Gastrocnemius medialis (tissue), 4 donors: ENCODE measurements around the gene GSTO1. TPM values are rescaled to one million over a fixed set of nuclear protein-coding genes. Genes with fewer than 3 reads are reported as not detected.

Experiments used
- ATAC-seq, 2 donors: fragments of 150-250 bp; one replicate each; pipeline ENCODE4 v1.9.1; 2016
- DNase-seq, 2 donors: peaks; one replicate each; pipeline ENCODE4 v3.0.0-alpha.2; 2019
- H3K27ac ChIP-seq, 4 donors: fragments of 200-600 bp; sonication (generic); 1 replicate in 1 of 4; 2 replicates in 3 of 4; pipeline ENCODE4 v1.5.1; 2016 to 2018; ENCODE audit warnings: mild to moderate bottlenecking in 2 of 4, moderate library complexity in 1 of 4
- H3K27me3 ChIP-seq, 3 donors: fragments of 200-600 bp; sonication (generic) in 2 of 3; 1 replicate in 1 of 3; 2 replicates in 2 of 3; pipeline versions ENCODE4 v1.5.1 to v1.6.0; 2016 to 2019; ENCODE audit warnings: mild to moderate bottlenecking in 1 of 3, moderate library complexity in 1 of 3
- H3K36me3 ChIP-seq, 2 donors: fragments of 200-600 bp; sonication (generic) in 1 of 2; one replicate each; pipeline ENCODE4 v1.5.1; 2017 to 2018
- H3K4me1 ChIP-seq, 2 donors: fragments of 200-600 bp; sonication (generic) in 1 of 2; one replicate each; pipeline ENCODE4 v1.5.1; 2016 to 2017; ENCODE audit warnings: mild to moderate bottlenecking in 2 of 2
- H3K4me3 ChIP-seq, 4 donors: fragments of 200-600 bp; sonication (generic) in 3 of 4; 1 replicate in 1 of 4; 2 replicates in 3 of 4; pipeline ENCODE4 v1.5.1; 2016 to 2019; ENCODE audit warnings: mild to moderate bottlenecking in 2 of 4
- H3K9me3 ChIP-seq, 3 donors: fragments of 200-600 bp; sonication (generic) in 2 of 3; 1 replicate in 1 of 3; 2 replicates in 2 of 3; pipeline ENCODE4 v1.5.1; 2016 to 2019
- POLR2A ChIP-seq, 2 donors: fragments of 450-650 bp; IDR thresholded peaks; one replicate each; pipeline ENCODE4 v1.6.1; 2017; ENCODE audit warnings: antibody characterized with exemption in 2 of 2, mild to moderate bottlenecking in 2 of 2, moderate library complexity in 2 of 2
- in situ Hi-C, 4 donors: fragments of 200-750 bp; cut with MboI; loops; one replicate each; pipeline versions ENCODE4 v1.15.0 to v1.8.0; 2017; ENCODE audit warnings: low sequenced_read_pairs in 4 of 4
- intact Hi-C: fragments of 100-400 bp; cut with DNase I; formaldehyde crosslinking; loops from one replicate; pipeline ENCODE4 v1.15.1; 2023; ENCODE audit warnings: low total_unique reads
- total RNA-seq, 4 donors: library from RNA; depleted of rRNA; stranded (reverse); fragments of >200 nt; gene quantifications; one replicate each; pipeline versions ENCODE4 v1.1.0 to v1.2.3, GENCODE V29; 2016
- TF ChIP-seq, protein P1 (sequence below), 5 experiments: fragments of 450-650 bp in 3 of 5; fragments of 200-600 bp in 2 of 5; sonication (generic) in 2 of 5; IDR thresholded peaks in 4 of 5; conservative IDR thresholded peaks in 1 of 5; 1 replicate in 4 of 5; 2 replicates in 1 of 5; pipeline ENCODE4 v1.5.1; 2016 to 2019; ENCODE audit warnings: antibody characterized with exemption in 5 of 5, mild to moderate bottlenecking in 3 of 5, moderate library complexity in 3 of 5

Gene GSTO1
- total RNA-seq, 4 donors from 2014 or later: 39.6 to 284 (median 74.2) TPM

DNA sequence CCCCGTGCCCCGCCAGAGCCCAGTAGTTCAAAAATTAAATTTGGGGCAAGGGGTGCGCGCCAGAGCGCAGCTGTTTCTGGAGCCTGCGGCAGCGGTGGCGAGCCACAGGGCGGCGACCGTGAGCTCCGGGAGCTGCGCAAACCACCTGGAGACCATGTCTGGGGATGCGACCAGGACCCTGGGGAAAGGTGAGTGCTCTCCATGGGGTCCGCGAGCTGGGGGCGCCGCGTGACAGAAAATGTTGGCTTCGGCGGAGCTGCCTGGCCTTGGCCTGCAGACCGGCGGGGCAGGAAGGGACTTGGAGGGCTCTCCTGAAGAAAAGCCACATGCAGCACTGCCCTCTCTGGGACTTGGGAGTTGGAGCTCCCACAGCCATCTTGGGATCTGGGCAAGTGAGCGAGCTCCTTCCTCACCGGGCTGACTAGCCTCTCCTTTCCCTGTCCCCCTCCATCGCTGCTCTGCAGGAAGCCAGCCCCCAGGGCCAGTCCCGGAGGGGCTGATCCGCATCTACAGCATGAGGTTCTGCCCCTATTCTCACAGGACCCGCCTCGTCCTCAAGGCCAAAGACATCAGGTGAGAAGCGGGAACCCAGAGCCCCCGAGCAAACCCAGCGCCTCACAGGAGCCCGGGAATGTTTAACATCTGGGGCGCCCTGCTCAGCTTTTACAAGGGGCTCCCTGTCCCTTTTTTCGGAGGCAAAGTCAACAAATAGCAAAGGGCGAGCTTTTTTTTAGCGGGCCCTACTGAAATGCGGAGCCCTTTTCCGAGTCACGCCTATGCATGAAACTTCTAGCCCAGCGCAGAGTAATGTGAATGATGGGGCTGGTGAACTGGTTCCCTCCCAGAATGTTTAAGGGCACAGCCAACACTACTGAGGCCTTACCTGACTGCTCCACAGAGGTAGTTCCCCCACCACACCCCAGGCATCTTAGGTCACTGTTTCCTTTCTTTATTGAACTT lies 20.4 kb downstream of the GSTO1 start:
- ATAC-seq (no peak), DNase-seq (no peak)
- H3K27ac ChIP-seq: no peak overlapping the region
- no peak overlapping the region for H3K4me3 ChIP-seq
- in situ Hi-C loops (no loop called here), intact Hi-C loops (no loop called here)
- H3K27me3 ChIP-seq: peaks cover 0 to 11% (median 7%) of the 10 kb centered on the region in 3 donors
- no peak for TF ChIP-seq POLR2A (IDR thresholded peaks at IDR 0.05)
- TF ChIP-seq, protein P1, sequence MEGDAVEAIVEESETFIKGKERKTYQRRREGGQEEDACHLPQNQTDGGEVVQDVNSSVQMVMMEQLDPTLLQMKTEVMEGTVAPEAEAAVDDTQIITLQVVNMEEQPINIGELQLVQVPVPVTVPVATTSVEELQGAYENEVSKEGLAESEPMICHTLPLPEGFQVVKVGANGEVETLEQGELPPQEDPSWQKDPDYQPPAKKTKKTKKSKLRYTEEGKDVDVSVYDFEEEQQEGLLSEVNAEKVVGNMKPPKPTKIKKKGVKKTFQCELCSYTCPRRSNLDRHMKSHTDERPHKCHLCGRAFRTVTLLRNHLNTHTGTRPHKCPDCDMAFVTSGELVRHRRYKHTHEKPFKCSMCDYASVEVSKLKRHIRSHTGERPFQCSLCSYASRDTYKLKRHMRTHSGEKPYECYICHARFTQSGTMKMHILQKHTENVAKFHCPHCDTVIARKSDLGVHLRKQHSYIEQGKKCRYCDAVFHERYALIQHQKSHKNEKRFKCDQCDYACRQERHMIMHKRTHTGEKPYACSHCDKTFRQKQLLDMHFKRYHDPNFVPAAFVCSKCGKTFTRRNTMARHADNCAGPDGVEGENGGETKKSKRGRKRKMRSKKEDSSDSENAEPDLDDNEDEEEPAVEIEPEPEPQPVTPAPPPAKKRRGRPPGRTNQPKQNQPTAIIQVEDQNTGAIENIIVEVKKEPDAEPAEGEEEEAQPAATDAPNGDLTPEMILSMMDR (IDR thresholded peaks at IDR 0.05 in 4 of 5, conservative IDR thresholded peaks at IDR 0.05 in 1 of 5): peak; percentile 21 to 79 (median 60)
- H3K9me3 ChIP-seq: no peaks in the 10 kb centered on the region
- H3K4me1 ChIP-seq: no peaks in the 10 kb centered on the region
- H3K36me3 ChIP-seq: no peaks in the 10 kb centered on the region

- no peak for ATAC-seq
- Histone ChIP-seq H3K27me3 (peaks cover 0 to 11% (median 7%) of the 10 kb centered on the region in 3 donors), H3K4me3 (no peak overlapping the region), H3K27ac (no peak overlapping the region), H3K9me3 (no peaks in the 10 kb centered on the region), H3K36me3 (no peaks in the 10 kb centered on the region), H3K4me1 (no peaks in the 10 kb centered on the region)
- in situ Hi-C loops (no loop called here), intact Hi-C loops (loop anchor here (1.0 kb wide), 1 partner anchor 68 kb away; no protein-coding TSS in a partner anchor)
- no peak for DNase-seq
- TF ChIP-seq, protein P1 (IDR thresholded peaks at IDR 0.05 in 4 of 5, conservative IDR thresholded peaks at IDR 0.05 in 1 of 5): no peak
- no peak for TF ChIP-seq POLR2A (IDR thresholded peaks at IDR 0.05)
These were observed 21.5 kb downstream of the GSTO1 start for GRCh38 chr10:104276192-104276591.

- H3K27me3 ChIP-seq: peaks cover 0 to 11% (median 7%) of the 10 kb centered on the region in 3 donors
- DNase-seq: no peak
- no peaks in the 10 kb centered on the region for H3K9me3 ChIP-seq
- intact Hi-C loops: no loop called here
- H3K27ac ChIP-seq: no peak overlapping the region
- no peak overlapping the region for H3K4me3 ChIP-seq
- in situ Hi-C loops: no loop called here
- TF ChIP-seq POLR2A (IDR thresholded peaks at IDR 0.05): no peak
- TF ChIP-seq, protein P1 (IDR thresholded peaks at IDR 0.05 in 4 of 5, conservative IDR thresholded peaks at IDR 0.05 in 1 of 5): no peak
- H3K4me1 ChIP-seq: no peaks in the 10 kb centered on the region
- no peaks in the 10 kb centered on the region for H3K36me3 ChIP-seq
- ATAC-seq: no peak
These were observed 23.1 kb downstream of the GSTO1 start for GRCh38 chr10:104277785-104278184.

GRCh38 chr10:104279550-104280259 lies 25.0 kb downstream of the GSTO1 start:
- intact Hi-C loops: no loop called here

More at GRCh38 chr10:104279550-104280259, 25.0 kb downstream of the GSTO1 start:
- no peaks in the 10 kb centered on the region for H3K36me3 ChIP-seq
- no peak for DNase-seq
- no peaks in the 10 kb centered on the region for H3K9me3 ChIP-seq
- H3K4me1 ChIP-seq: no peaks in the 10 kb centered on the region
- no peak for ATAC-seq
- no peak overlapping the region for H3K27ac ChIP-seq
- TF ChIP-seq, protein P1 (IDR thresholded peaks at IDR 0.05 in 4 of 5, conservative IDR thresholded peaks at IDR 0.05 in 1 of 5): no peak
- no peak for TF ChIP-seq POLR2A (IDR thresholded peaks at IDR 0.05)
- no peak overlapping the region for H3K4me3 ChIP-seq
- H3K27me3 ChIP-seq: peaks cover 0 to 8% (median 7%) of the 10 kb centered on the region in 3 donors
- in situ Hi-C loops: no loop called here
